Fibroblast of the aortic adventitia (primary cell): ENCODE data around the gene MEF2D. TPM values are rescaled to one million over a fixed set of nuclear protein-coding genes. Genes with fewer than 3 reads are reported as not detected.

ENCODE experiments used
- DNase-seq: peaks from one replicate; pipeline ENCODE4 v3.0.0-alpha.2; 2010; ENCODE audit warnings: low read depth
- H3K4me3 ChIP-seq: 2 replicates; pipeline ENCODE4 v1.5.1; 2011; ENCODE audit warnings: low read depth, mild to moderate bottlenecking, control low read depth, low read length, moderate library complexity
- CTCF ChIP-seq: IDR thresholded peaks from 2 replicates; pipeline ENCODE4 v1.5.1; 2011; ENCODE audit warnings: mild to moderate bottlenecking, low read length, control low read depth, inconsistent platforms; ENCODE audit not compliant: insufficient read depth
- total RNA-seq: library from RNA; depleted of rRNA; stranded (reverse); fragments of >200 nt; gene quantifications from 2 replicates; pipeline ENCODE4 v1.2.3, GENCODE V29; 2012; ENCODE audit warnings: low replicate concordance

The MEF2D gene
- total RNA-seq, 1 donor, result 11.6 TPM

GRCh38 chr1:156461781-156462647, 38.6 kb downstream of the MEF2D start:
- no peak overlapping the region for H3K4me3 ChIP-seq
- no peak for DNase-seq
- TF ChIP-seq CTCF, result no peak

GRCh38 chr1:156461109-156461508, 39.5 kb downstream of the MEF2D start:
- no peak overlapping the region for H3K4me3 ChIP-seq
- TF ChIP-seq CTCF, result no peak
- no peak for DNase-seq

- no peak for TF ChIP-seq CTCF
- H3K4me3 ChIP-seq, result no peak overlapping the region
- no peak for DNase-seq
These were observed 40.0 kb downstream of the MEF2D start for GRCh38 chr1:156460525-156460924.

GRCh38 chr1:156458181-156458503, 42.4 kb downstream of the MEF2D start:
- no peak for TF ChIP-seq CTCF
- H3K4me3 ChIP-seq, result no peak overlapping the region
- peak; percentile 53 for DNase-seq

- no peak for TF ChIP-seq CTCF
- DNase-seq, result peak; percentile 99
- H3K4me3 ChIP-seq, result peak overlapping the region; percentile 65
These were observed 43.7 kb downstream of the MEF2D start for GRCh38 chr1:156456625-156457465.

- no peak for DNase-seq
- TF ChIP-seq CTCF, result no peak
- H3K4me3 ChIP-seq, result no peak overlapping the region
These were observed 45.2 kb downstream of the MEF2D start for GRCh38 chr1:156455362-156455761.
